UCSD-AML1 (cell line): Measurements from ENCODE around the gene UST.
"Not testable (repeated sequence)": the region's sequence is repeated elsewhere in the genome, so short reads cannot be mapped to it uniquely, and the experiment has no call there.

Source experiments
- DNase-seq: peaks from one replicate; lab custom pipeline; 2025; ENCODE audit not compliant: unreplicated experiment; lab: John Stamatoyannopoulos, UW

UST gene

GRCh38 chr6:148864941-148865340, 118.1 kb downstream of the UST start:
- no peak for DNase-seq

- DNase-seq: no peak
Measured at GRCh38 chr6:148866657-148867268, 119.9 kb downstream of the UST start.

- DNase-seq: no peak
Measured at GRCh38 chr6:148867862-148868261, 121.0 kb downstream of the UST start.

- no peak for DNase-seq
Measured at GRCh38 chr6:148868314-148868713, 121.5 kb downstream of the UST start.

GRCh38 chr6:148868901-148869300, 122.1 kb downstream of the UST start:
- no peak for DNase-seq

- DNase-seq: no peak
Measured at GRCh38 chr6:148869585-148869984, 122.8 kb downstream of the UST start.

GRCh38 chr6:148873154-148873553, 126.3 kb downstream of the UST start:
- DNase-seq: no peak

GRCh38 chr6:148873868-148874267, 127.0 kb downstream of the UST start:
- DNase-seq: no peak

GRCh38 chr6:148874698-148875293, 128.0 kb downstream of the UST start:
- no peak for DNase-seq

GRCh38 chr6:148878683-148879082, 131.9 kb downstream of the UST start:
- DNase-seq: no peak

GRCh38 chr6:148880742-148881141, 133.9 kb downstream of the UST start:
- not testable (repeated sequence) for DNase-seq

GRCh38 chr6:148881593-148882311, 134.9 kb downstream of the UST start:
- no peak for DNase-seq

- no peak for DNase-seq
Measured at GRCh38 chr6:148883270-148883669, 136.4 kb downstream of the UST start.

- DNase-seq: no peak
Measured at GRCh38 chr6:148884461-148884860, 137.6 kb downstream of the UST start.

GRCh38 chr6:148885136-148885865, 138.5 kb downstream of the UST start:
- DNase-seq: no peak

GRCh38 chr6:148885925-148886845, 139.4 kb downstream of the UST start:
- no peak for DNase-seq

- no peak for DNase-seq
Measured at GRCh38 chr6:148887181-148887580, 140.4 kb downstream of the UST start.

GRCh38 chr6:148888856-148889255, 142.0 kb downstream of the UST start:
- no peak for DNase-seq

- DNase-seq: no peak
Measured at GRCh38 chr6:148890096-148890495, 143.3 kb downstream of the UST start.

- no peak for DNase-seq
Measured at GRCh38 chr6:148890652-148891404, 144.0 kb downstream of the UST start.
